ENCODE results near the gene MRPS35.

Gene MRPS35

GRCh38 chr12:27782481-27782880 lies 71.8 kb downstream of the MRPS35 start:
- H3K4me2 ChIP-seq (ENCODE audit: low read length) = no peak overlapping the region
- H4K12ac ChIP-seq (ENCODE audit: low read depth, low read length) = no peak overlapping the region
- H2BK12ac ChIP-seq (ENCODE audit: low read length) = no peak overlapping the region
- H3K79me2 ChIP-seq (ENCODE audit: control insufficient read depth, insufficient read depth, low read length, poor library complexity) = peaks cover 11% of the 10 kb centered on the region
- DNase-seq = no peak
- H3K4me1 ChIP-seq (ENCODE audit: control insufficient read depth in 1 of 2, insufficient read depth in 2 of 2, low read length in 2 of 2) = peaks cover 6 to 19% of the 10 kb centered on the region in 2 experiments
- no peak overlapping the region for H3K27ac ChIP-seq (ENCODE audit: low read depth, low read length)
- H3K9ac ChIP-seq (ENCODE audit: low read length) = no peak overlapping the region
- H2AFZ ChIP-seq (ENCODE audit: insufficient read depth, low read length, poor library complexity) = no peak overlapping the region
- H3K4me3 ChIP-seq (ENCODE audit: low read depth, low read length) = no peak overlapping the region
- H3K36me3 ChIP-seq (ENCODE audit: control insufficient read depth in 1 of 2, insufficient read depth in 2 of 2, low read length in 2 of 2) = peaks cover 0 to 2% of the 10 kb centered on the region in 2 experiments
- no peak overlapping the region for H2BK120ac ChIP-seq (ENCODE audit: insufficient read depth, low read length, poor library complexity)
- H4K8ac ChIP-seq (ENCODE audit: low read depth, low read length) = no peak overlapping the region
- no peak overlapping the region for H4K91ac ChIP-seq (ENCODE audit: low read depth, low read length)
- no peak overlapping the region for H3K23ac ChIP-seq (ENCODE audit: low read length)
- no peaks in the 10 kb centered on the region for H3K9me3 ChIP-seq (ENCODE audit: insufficient read depth, low read depth, low read length)
- no peak overlapping the region for H3K18ac ChIP-seq (ENCODE audit: low read length)
- no peak overlapping the region for H3K14ac ChIP-seq (ENCODE audit: low read length)
- H3K4ac ChIP-seq (ENCODE audit: low read depth, low read length) = no peak overlapping the region
- peaks cover 15% of the 10 kb centered on the region for H3K79me1 ChIP-seq (ENCODE audit: low read length)
- H3K27me3 ChIP-seq (ENCODE audit: insufficient read depth, low read length) = no peaks in the 10 kb centered on the region
- WGBS (ENCODE audit: extremely low coverage, insufficient coverage, insufficient read length) = no CpG with 5 or more reads among the region's 1 CpG
- no peak overlapping the region for H2BK5ac ChIP-seq (ENCODE audit: low read depth, low read length, poor library complexity)
- no peak overlapping the region for H2AK5ac ChIP-seq (ENCODE audit: low read length)

GRCh38 chr12:27785882-27786570 lies 75.4 kb downstream of the MRPS35 start:
- Histone ChIP-seq H3K4me2 (ENCODE audit: low read length) (no peak overlapping the region), H4K12ac (ENCODE audit: low read depth, low read length) (no peak overlapping the region), H3K18ac (ENCODE audit: low read length) (no peak overlapping the region), H3K27ac (ENCODE audit: low read depth, low read length) (no peak overlapping the region), H2AK5ac (ENCODE audit: low read length) (no peak overlapping the region), H3K79me1 (ENCODE audit: low read length) (no peaks in the 10 kb centered on the region), H3K9me3 (ENCODE audit: insufficient read depth, low read depth, low read length) (no peaks in the 10 kb centered on the region), H4K91ac (ENCODE audit: low read depth, low read length) (no peak overlapping the region), H3K27me3 (ENCODE audit: insufficient read depth, low read length) (no peaks in the 10 kb centered on the region), H3K4me1 (ENCODE audit: control insufficient read depth in 1 of 2, insufficient read depth in 2 of 2, low read length in 2 of 2) (peaks cover 4 to 8% of the 10 kb centered on the region in 2 experiments), H2BK120ac (ENCODE audit: insufficient read depth, low read length, poor library complexity) (no peak overlapping the region), H3K36me3 (ENCODE audit: control insufficient read depth in 1 of 2, insufficient read depth in 2 of 2, low read length in 2 of 2) (peaks cover 5% of the 10 kb centered on the region in 2 experiments), H2BK12ac (ENCODE audit: low read length) (no peak overlapping the region), H3K4ac (ENCODE audit: low read depth, low read length) (no peak overlapping the region), H3K4me3 (ENCODE audit: low read depth, low read length) (no peak overlapping the region), H3K9ac (ENCODE audit: low read length) (no peak overlapping the region), H3K79me2 (ENCODE audit: control insufficient read depth, insufficient read depth, low read length, poor library complexity) (no peaks in the 10 kb centered on the region), H4K8ac (ENCODE audit: low read depth, low read length) (no peak overlapping the region), H3K14ac (ENCODE audit: low read length) (no peak overlapping the region), H3K23ac (ENCODE audit: low read length) (no peak overlapping the region), H2AFZ (ENCODE audit: insufficient read depth, low read length, poor library complexity) (no peak overlapping the region), H2BK5ac (ENCODE audit: low read depth, low read length, poor library complexity) (no peak overlapping the region)
- no CpG with 5 or more reads among the region's 3 CpGs for WGBS (ENCODE audit: extremely low coverage, insufficient coverage, insufficient read length)
- peak; percentile 55 to 88 for DNase-seq

GRCh38 chr12:27787559-27787958 lies 76.9 kb downstream of the MRPS35 start:
- Histone ChIP-seq H4K8ac (ENCODE audit: low read depth, low read length) (no peak overlapping the region), H3K9ac (ENCODE audit: low read length) (no peak overlapping the region)
- no CpG with 5 or more reads among the region's 2 CpGs for WGBS (ENCODE audit: extremely low coverage, insufficient coverage, insufficient read length)

GRCh38 chr12:27790179-27790578 lies 79.5 kb downstream of the MRPS35 start:
- Histone ChIP-seq H3K4me3 (ENCODE audit: low read depth, low read length) (no peak overlapping the region), H3K18ac (ENCODE audit: low read length) (no peak overlapping the region), H4K91ac (ENCODE audit: low read depth, low read length) (no peak overlapping the region), H3K9ac (ENCODE audit: low read length) (no peak overlapping the region), H2AK5ac (ENCODE audit: low read length) (no peak overlapping the region), H3K4me1 (ENCODE audit: control insufficient read depth in 1 of 2, insufficient read depth in 2 of 2, low read length in 2 of 2) (no peaks in the 10 kb centered on the region), H3K79me1 (ENCODE audit: low read length) (no peaks in the 10 kb centered on the region), H2BK12ac (ENCODE audit: low read length) (no peak overlapping the region), H3K23ac (ENCODE audit: low read length) (no peak overlapping the region), H3K4ac (ENCODE audit: low read depth, low read length) (no peak overlapping the region), H3K4me2 (ENCODE audit: low read length) (no peak overlapping the region), H3K9me3 (ENCODE audit: insufficient read depth, low read depth, low read length) (no peaks in the 10 kb centered on the region), H2BK5ac (ENCODE audit: low read depth, low read length, poor library complexity) (no peak overlapping the region), H2BK120ac (ENCODE audit: insufficient read depth, low read length, poor library complexity) (no peak overlapping the region), H3K79me2 (ENCODE audit: control insufficient read depth, insufficient read depth, low read length, poor library complexity) (no peaks in the 10 kb centered on the region), H3K27ac (ENCODE audit: low read depth, low read length) (no peak overlapping the region), H3K27me3 (ENCODE audit: insufficient read depth, low read length) (no peaks in the 10 kb centered on the region), H2AFZ (ENCODE audit: insufficient read depth, low read length, poor library complexity) (no peak overlapping the region), H3K36me3 (ENCODE audit: control insufficient read depth in 1 of 2, insufficient read depth in 2 of 2, low read length in 2 of 2) (peaks cover 13 to 30% of the 10 kb centered on the region in 2 experiments), H3K14ac (ENCODE audit: low read length) (no peak overlapping the region), H4K8ac (ENCODE audit: low read depth, low read length) (no peak overlapping the region), H4K12ac (ENCODE audit: low read depth, low read length) (no peak overlapping the region)
- DNase-seq = no peak
- no CpG with 5 or more reads among the region's 2 CpGs for WGBS (ENCODE audit: extremely low coverage, insufficient coverage, insufficient read length)

More at GRCh38 chr12:27787559-27787958, 76.9 kb downstream of the MRPS35 start:
- H3K4ac ChIP-seq (ENCODE audit: low read depth, low read length) = peak overlapping the region; percentile 4
- H4K12ac ChIP-seq (ENCODE audit: low read depth, low read length) = no peak overlapping the region
- no peak overlapping the region for H4K91ac ChIP-seq (ENCODE audit: low read depth, low read length)
- no peaks in the 10 kb centered on the region for H3K9me3 ChIP-seq (ENCODE audit: insufficient read depth, low read depth, low read length)
- H3K79me2 ChIP-seq (ENCODE audit: control insufficient read depth, insufficient read depth, low read length, poor library complexity) = no peaks in the 10 kb centered on the region
- no peak overlapping the region for H3K27ac ChIP-seq (ENCODE audit: low read depth, low read length)
- no peak overlapping the region for H2AK5ac ChIP-seq (ENCODE audit: low read length)
- peaks cover 12 to 16% of the 10 kb centered on the region in 2 experiments for H3K36me3 ChIP-seq (ENCODE audit: control insufficient read depth in 1 of 2, insufficient read depth in 2 of 2, low read length in 2 of 2)
- H3K27me3 ChIP-seq (ENCODE audit: insufficient read depth, low read length) = no peaks in the 10 kb centered on the region
- no peak overlapping the region for H2BK12ac ChIP-seq (ENCODE audit: low read length)
- no peak overlapping the region for H2BK5ac ChIP-seq (ENCODE audit: low read depth, low read length, poor library complexity)
- no peak for DNase-seq
- no peak overlapping the region for H2BK120ac ChIP-seq (ENCODE audit: insufficient read depth, low read length, poor library complexity)
- no peak overlapping the region for H3K18ac ChIP-seq (ENCODE audit: low read length)
- no peak overlapping the region for H3K23ac ChIP-seq (ENCODE audit: low read length)
- H3K4me3 ChIP-seq (ENCODE audit: low read depth, low read length) = no peak overlapping the region
- H3K4me1 ChIP-seq (ENCODE audit: control insufficient read depth in 1 of 2, insufficient read depth in 2 of 2, low read length in 2 of 2) = no peaks in the 10 kb centered on the region
- no peak overlapping the region for H2AFZ ChIP-seq (ENCODE audit: insufficient read depth, low read length, poor library complexity)
- H3K4me2 ChIP-seq (ENCODE audit: low read length) = no peak overlapping the region
- H3K79me1 ChIP-seq (ENCODE audit: low read length) = no peaks in the 10 kb centered on the region
- no peak overlapping the region for H3K14ac ChIP-seq (ENCODE audit: low read length)
